ENCODE results near the gene CHRND. TPM values are rescaled to one million over a fixed set of nuclear protein-coding genes. Genes with fewer than 3 reads are reported as not detected.
A peak's percentile ranks its signal among the peaks of the same experiment; 100 is the strongest.

Gene CHRND
- total and polyA plus RNA-seq, 12 donors, result 0.03 to 0.57 (median 0.17) TPM; not detected in 8

- DNase-seq, result peak; percentile 94
- Histone ChIP-seq H3K4me3 (peak within 1 kb of the TSS; percentile 68 to 98 (median 92)), H3K27me3 (no peaks in the 10 kb centered on the region), H3K36me3 (peaks cover 0 to 41% (median 3%) of the 10 kb centered on the region in 9 donors), H3K4me1 (peaks cover 6 to 63% (median 25%) of the 10 kb centered on the region in 9 donors), H3K27ac (peak within 1 kb of the TSS; percentile 74 to 100 (median 98)), H3K9me3 (peaks cover 0 to 16% (median 9%) of the 10 kb centered on the region in 11 donors)
- intact Hi-C loops (cut with DNase I), result no loop called here
- peak in 8 of 9 donors; percentile 10 to 49 (median 32) for TF ChIP-seq CTCF (IDR thresholded peaks at IDR 0.05)
- ATAC-seq, result peak; percentile 98 to 99 (median 98)
- WGBS, 2 donors, result 0% methylated on average over 81 of the region's 81 CpGs
These were observed 24.6 kb downstream of the CHRND start, which contains the start of the genes EIF4E2 and TIGD1 for GRCh38 chr2:232550354-232551249. Gene EIF4E2 (plus strand): TSS chr2:232550689. CDS start chr2:232550725, 36 bp downstream. Gene TIGD1 (minus strand): TSS chr2:232550557. CDS start chr2:232549882, 675 bp downstream.

- 12 to 15% methylated on average over 7 of the region's 7 CpGs for WGBS, 2 donors
- no peak for ATAC-seq
- intact Hi-C loops (cut with DNase I), result no loop called here
These were observed 25.3 kb downstream of the CHRND start for GRCh38 chr2:232551250-232551638.

GRCh38 chr2:232551776-232552175 is 25.8 kb downstream of the CHRND start:
- intact Hi-C loops (cut with DNase I), result no loop called here
- H3K4me1 ChIP-seq, result peaks cover 6 to 57% (median 25%) of the 10 kb centered on the region in 9 donors
- H3K27ac ChIP-seq, result peak overlapping the region in 1 of 10 donors; percentile 100
- H3K9me3 ChIP-seq, result peaks cover 0 to 16% (median 9%) of the 10 kb centered on the region in 11 donors
- no peaks in the 10 kb centered on the region for H3K27me3 ChIP-seq
- WGBS, 2 donors, result 96 to 97% methylated on average over 4 of the region's 4 CpGs
- H3K36me3 ChIP-seq, result peaks cover 0 to 50% (median 7%) of the 10 kb centered on the region in 9 donors
- no peak for ATAC-seq
- DNase-seq, result no peak
- peak overlapping the region in 9 of 10 donors; percentile 68 to 98 (median 92) for H3K4me3 ChIP-seq
- TF ChIP-seq CTCF (IDR thresholded peaks at IDR 0.05), result no peak

More at GRCh38 chr2:232551250-232551638, 25.3 kb downstream of the CHRND start:
- Histone ChIP-seq H3K36me3 (peaks cover 0 to 46% (median 3%) of the 10 kb centered on the region in 9 donors), H3K27ac (peak overlapping the region in 8 of 10 donors; percentile 96 to 100 (median 98)), H3K27me3 (no peaks in the 10 kb centered on the region), H3K4me1 (peaks cover 6 to 63% (median 25%) of the 10 kb centered on the region in 9 donors), H3K9me3 (peaks cover 0 to 16% (median 9%) of the 10 kb centered on the region in 11 donors), H3K4me3 (peak overlapping the region; percentile 68 to 98 (median 92))
- no peak for DNase-seq
- no peak for TF ChIP-seq CTCF (IDR thresholded peaks at IDR 0.05)

GRCh38 chr2:232556426-232556825 is 30.5 kb downstream of the CHRND start:
- no peak overlapping the region for H3K27ac ChIP-seq
- intact Hi-C loops (cut with DNase I), result loop anchor here in 1 of 10 donors (1.0 kb wide), 1 partner anchor 33 kb away; no protein-coding TSS in a partner anchor
- DNase-seq (no peak), ATAC-seq (no peak)
- no peaks in the 10 kb centered on the region for H3K27me3 ChIP-seq
- no peak overlapping the region for H3K4me3 ChIP-seq
- H3K36me3 ChIP-seq, result peaks cover 0 to 86% (median 39%) of the 10 kb centered on the region in 9 donors
- no peaks in the 10 kb centered on the region for H3K9me3 ChIP-seq
- 83 to 91% methylated on average over 3 of the region's 3 CpGs for WGBS, 2 donors
- no peak for TF ChIP-seq CTCF (IDR thresholded peaks at IDR 0.05)
- H3K4me1 ChIP-seq, result peaks cover 5 to 39% (median 22%) of the 10 kb centered on the region in 9 donors

Data from heart right ventricle (tissue), 16 donors.